Kidney epithelial cell (primary cell): ENCODE data around the gene ANKRD55. TPM values are rescaled to one million over a fixed set of nuclear protein-coding genes. Genes with fewer than 3 reads are reported as not detected.

Experiments
- DNase-seq: peaks from one replicate; pipeline ENCODE4 v3.0.0-alpha.2; 2010; ENCODE audit warnings: low read depth
- H3K27me3 ChIP-seq: 2 replicates; pipeline ENCODE4 v1.6.0; 2011; ENCODE audit warnings: low read length; ENCODE audit not compliant: control insufficient read depth, insufficient read depth
- H3K36me3 ChIP-seq: 2 replicates; pipeline ENCODE4 v1.5.1; 2011; ENCODE audit warnings: low read length; ENCODE audit not compliant: control insufficient read depth, insufficient read depth
- H3K4me3 ChIP-seq: 2 replicates; pipeline ENCODE4 v1.5.1; 2011; ENCODE audit warnings: low read depth, mild to moderate bottlenecking, control low read depth, low read length
- total RNA-seq: library from RNA; depleted of rRNA; stranded (reverse); fragments of >200 nt; gene quantifications from 2 replicates; pipeline ENCODE4 v1.2.3, GENCODE V29; 2015
- TF ChIP-seq, protein P1 (sequence below): IDR thresholded peaks from 2 replicates; pipeline ENCODE4 v1.5.1; 2011; ENCODE audit warnings: mild to moderate bottlenecking, moderate library complexity, low read length, control low read depth, inconsistent platforms; ENCODE audit not compliant: insufficient read depth, poor library complexity, severe bottlenecking

Gene ANKRD55
- not detected in 2 replicates for total RNA-seq

DNA sequence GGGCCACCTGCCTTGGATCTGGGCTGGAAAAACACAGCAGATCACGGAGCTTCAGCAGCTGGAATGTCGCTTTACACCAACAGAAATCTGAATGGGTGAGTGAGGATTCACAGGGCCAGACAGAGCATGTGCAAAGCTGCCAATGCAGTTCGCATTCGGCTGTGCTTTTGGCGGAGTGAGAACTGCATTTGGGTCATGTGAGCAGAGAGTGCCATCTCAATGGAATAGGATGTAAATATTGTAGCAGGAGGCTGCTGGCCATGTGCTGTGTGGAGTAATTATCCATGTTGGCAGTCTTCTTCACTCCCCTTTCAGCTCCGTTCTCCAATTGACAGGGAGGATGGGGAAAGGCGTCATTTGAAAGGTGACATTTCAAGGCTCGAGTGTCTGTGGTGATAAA is at the start of gene ANKRD55:
ANKRD55 (minus strand) TSS at position 101 of the 400 bp plus-strand sequence. CDS start 417 bp downstream, outside the sequence.
- no peaks in the 10 kb centered on the region for H3K27me3 ChIP-seq
- TF ChIP-seq, protein P1, sequence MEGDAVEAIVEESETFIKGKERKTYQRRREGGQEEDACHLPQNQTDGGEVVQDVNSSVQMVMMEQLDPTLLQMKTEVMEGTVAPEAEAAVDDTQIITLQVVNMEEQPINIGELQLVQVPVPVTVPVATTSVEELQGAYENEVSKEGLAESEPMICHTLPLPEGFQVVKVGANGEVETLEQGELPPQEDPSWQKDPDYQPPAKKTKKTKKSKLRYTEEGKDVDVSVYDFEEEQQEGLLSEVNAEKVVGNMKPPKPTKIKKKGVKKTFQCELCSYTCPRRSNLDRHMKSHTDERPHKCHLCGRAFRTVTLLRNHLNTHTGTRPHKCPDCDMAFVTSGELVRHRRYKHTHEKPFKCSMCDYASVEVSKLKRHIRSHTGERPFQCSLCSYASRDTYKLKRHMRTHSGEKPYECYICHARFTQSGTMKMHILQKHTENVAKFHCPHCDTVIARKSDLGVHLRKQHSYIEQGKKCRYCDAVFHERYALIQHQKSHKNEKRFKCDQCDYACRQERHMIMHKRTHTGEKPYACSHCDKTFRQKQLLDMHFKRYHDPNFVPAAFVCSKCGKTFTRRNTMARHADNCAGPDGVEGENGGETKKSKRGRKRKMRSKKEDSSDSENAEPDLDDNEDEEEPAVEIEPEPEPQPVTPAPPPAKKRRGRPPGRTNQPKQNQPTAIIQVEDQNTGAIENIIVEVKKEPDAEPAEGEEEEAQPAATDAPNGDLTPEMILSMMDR, result no peak
- DNase-seq, result no peak
- no peaks in the 10 kb centered on the region for H3K36me3 ChIP-seq
- no peak within 1 kb of the TSS for H3K4me3 ChIP-seq

DNA sequence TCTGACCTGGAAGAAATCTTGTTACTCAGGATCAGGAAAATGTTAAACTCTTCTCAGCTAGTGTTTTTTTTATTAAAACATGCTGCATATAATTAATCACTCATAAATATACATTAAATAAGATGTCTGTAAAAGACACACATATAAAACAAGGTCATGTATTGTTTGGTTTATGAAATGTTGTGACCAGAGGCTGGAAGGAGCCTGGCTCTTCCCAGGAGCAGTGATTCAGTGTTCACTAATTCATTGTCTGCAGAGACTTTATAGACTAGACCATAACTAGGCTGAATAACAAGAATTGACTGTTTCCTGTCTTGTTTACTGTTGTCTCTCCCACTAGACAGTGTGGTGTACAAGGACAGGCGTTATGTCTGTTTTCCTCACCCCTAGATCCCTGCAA is 49.1 kb upstream of the ANKRD55 start:
- TF ChIP-seq, protein P1, result no peak
- H3K36me3 ChIP-seq, result no peaks in the 10 kb centered on the region
- DNase-seq, result no peak
- no peaks in the 10 kb centered on the region for H3K27me3 ChIP-seq
- H3K4me3 ChIP-seq, result no peak overlapping the region

GRCh38 chr5:56281489-56282165 is 48.5 kb upstream of the ANKRD55 start:
- no peak for DNase-seq
- no peaks in the 10 kb centered on the region for H3K36me3 ChIP-seq
- H3K27me3 ChIP-seq, result no peaks in the 10 kb centered on the region
- TF ChIP-seq, protein P1, result no peak
- no peak overlapping the region for H3K4me3 ChIP-seq

GRCh38 chr5:56279979-56280378 is 46.8 kb upstream of the ANKRD55 start:
- TF ChIP-seq, protein P1, result no peak
- peak; percentile 67 for DNase-seq
- no peak overlapping the region for H3K4me3 ChIP-seq
- no peaks in the 10 kb centered on the region for H3K27me3 ChIP-seq
- H3K36me3 ChIP-seq, result no peaks in the 10 kb centered on the region

GRCh38 chr5:56279291-56279690 is 46.2 kb upstream of the ANKRD55 start:
- TF ChIP-seq, protein P1, result no peak
- no peaks in the 10 kb centered on the region for H3K27me3 ChIP-seq
- H3K36me3 ChIP-seq, result no peaks in the 10 kb centered on the region
- no peak for DNase-seq
- H3K4me3 ChIP-seq, result no peak overlapping the region

GRCh38 chr5:56278335-56278753 is 45.2 kb upstream of the ANKRD55 start:
- no peaks in the 10 kb centered on the region for H3K27me3 ChIP-seq
- peak; percentile 93 for DNase-seq
- TF ChIP-seq, protein P1, result no peak
- no peaks in the 10 kb centered on the region for H3K36me3 ChIP-seq
- H3K4me3 ChIP-seq, result no peak overlapping the region
